ENCODE results near the gene PSMD1.
"Not testable (repeated sequence)": the region's sequence is repeated elsewhere in the genome, so short reads cannot be mapped to it uniquely, and the experiment has no call there.

Gene PSMD1

DNA sequence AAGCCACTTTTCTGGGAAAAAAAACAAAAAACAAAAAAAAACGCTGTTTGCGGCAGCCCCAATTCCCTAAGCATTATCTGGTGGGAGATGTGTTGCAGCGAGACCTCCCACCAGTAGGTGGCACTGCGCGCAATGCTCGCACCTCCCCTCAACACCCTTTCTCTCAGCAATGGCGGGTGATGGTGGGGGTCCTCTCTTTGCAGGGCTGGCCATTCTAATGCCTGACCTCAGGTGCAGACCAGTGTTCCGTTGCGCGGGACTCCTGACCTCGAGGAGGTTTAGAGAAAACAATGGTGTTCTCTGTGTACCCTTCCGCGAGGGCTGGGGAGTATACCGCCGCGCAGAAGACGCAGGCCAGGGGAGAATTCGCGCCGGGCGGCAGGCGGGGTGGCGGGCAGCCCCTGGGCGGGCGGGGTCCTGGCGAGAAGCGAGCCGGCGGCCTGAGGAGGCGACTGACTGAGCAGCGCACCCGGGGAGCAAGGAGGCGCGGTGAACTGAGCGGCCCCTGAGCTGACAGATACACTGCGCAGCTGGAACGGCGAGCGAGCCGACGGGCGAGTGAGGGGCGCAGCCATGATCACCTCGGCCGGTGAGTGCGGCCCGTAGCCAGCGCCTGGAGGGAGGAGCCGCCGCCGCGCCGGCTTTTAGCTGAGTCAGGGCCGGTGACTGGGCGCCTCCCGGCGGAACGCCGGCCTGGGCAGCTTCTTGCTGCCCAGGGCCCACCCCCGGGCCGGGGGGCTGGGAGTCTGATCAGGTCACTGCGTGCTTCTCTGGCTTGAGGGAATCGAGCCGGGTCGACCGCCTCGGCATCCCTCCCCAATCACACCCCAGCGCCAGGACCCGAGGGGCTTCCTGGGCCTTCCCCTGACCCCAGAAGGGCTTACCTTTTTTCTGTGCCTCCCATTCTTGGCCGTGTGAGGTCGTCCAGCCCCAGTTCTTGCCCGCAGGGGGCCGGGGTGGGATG, at the start of gene PSMD1:
Gene PSMD1, plus strand, starts transcription at position 415 of the 964 bp plus-strand sequence. Its CDS starts 159 bp downstream, at position 574.
- peak; percentile 82 to 84 for DNase-seq (ENCODE audit: extremely low read depth in 1 of 2, low read depth in 1 of 2)

DNA sequence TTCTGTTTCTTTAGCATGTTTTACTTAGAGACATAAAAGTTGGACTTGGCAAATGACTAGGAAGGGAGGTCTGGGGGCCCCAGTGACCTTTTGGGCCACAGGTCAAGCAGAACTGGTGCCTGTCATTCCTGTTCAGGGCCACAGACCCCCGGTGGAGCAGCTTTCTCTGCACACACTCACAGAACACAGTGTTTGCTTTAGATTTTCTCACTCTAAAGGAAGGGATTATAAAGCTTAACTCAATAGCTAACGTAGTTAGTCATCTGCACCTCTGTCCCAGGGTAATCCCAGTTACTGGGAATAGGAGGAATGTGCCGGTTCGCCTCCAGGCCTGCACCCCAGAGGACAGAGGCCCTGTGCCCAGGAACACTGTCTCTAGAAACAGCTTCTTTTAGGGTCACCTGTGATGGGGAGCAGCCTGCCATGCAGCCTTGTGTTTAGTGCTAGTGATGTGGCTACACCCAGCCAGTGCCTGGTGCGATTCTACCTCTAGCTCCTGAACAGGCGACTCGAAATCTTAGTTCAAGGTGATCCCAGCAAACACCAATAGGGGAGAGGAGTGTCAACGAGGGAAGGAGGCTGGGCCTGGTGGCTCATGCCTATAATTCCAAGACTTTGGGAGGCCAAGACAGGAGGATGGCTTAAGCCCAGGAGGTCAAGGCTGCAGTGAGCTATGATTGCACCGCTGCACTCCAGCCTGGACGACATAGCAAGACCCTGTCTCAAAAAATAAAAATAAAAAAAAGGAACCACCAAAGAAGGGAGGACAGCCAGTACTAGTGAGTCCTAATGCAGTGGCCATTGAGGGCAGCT, 49.2 kb upstream of the PSMD1 start:
- no peak for DNase-seq (ENCODE audit: extremely low read depth in 1 of 2, low read depth in 1 of 2)

DNA sequence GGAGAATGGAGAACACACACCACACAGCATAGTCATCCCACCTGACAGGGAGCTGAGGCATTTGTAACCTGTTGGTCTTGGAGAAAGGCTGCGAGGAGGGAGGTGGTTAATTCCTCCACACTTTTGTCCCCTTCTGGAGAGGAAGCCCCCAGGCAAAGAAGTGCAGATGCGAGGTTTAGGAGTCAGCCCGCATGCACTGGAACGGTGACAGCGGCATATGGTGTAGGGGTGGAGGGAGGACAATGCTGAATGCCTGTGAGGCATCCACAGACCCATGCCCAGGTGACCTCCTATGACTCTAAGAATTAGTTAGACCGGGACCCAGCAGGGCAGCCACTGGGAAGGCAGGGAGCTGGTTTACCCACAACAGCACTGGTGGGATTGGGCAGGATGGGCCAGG, 48.5 kb upstream of the PSMD1 start:
- no peak for DNase-seq (ENCODE audit: extremely low read depth in 1 of 2, low read depth in 1 of 2)

DNA sequence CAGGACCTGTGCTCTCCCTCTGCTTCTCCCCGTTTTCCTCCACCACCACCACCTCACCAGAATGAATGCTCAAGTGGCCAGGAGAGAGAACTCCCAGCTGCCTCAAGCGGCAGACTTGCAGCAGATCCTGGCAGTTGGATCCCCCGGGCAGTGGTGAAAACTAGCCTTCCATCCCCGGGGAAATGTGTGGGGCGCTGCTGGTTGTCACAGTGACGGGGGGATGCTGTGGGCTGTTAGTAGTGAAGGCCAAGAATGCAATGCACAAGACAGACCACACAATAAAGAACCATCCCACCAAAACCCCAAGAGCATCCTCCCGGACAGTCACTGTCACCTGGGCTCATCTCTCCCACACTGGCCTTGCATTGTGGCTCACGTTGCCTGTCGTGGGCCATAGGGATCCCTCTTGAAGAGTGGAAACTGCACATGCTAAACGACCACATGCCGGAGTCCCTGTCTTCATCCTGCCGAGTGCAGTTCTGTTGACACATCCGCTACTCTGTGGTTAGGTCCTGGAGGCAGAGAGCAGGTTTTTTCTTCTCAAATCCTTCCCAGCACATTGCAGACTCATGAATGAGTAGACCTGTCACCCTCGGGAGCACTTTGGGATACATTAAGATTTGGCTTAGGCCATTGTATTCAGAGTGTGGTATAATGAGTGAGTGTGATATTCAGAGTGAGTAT, 47.3 kb upstream of the PSMD1 start:
- no peak for DNase-seq (ENCODE audit: extremely low read depth in 1 of 2, low read depth in 1 of 2)

DNA sequence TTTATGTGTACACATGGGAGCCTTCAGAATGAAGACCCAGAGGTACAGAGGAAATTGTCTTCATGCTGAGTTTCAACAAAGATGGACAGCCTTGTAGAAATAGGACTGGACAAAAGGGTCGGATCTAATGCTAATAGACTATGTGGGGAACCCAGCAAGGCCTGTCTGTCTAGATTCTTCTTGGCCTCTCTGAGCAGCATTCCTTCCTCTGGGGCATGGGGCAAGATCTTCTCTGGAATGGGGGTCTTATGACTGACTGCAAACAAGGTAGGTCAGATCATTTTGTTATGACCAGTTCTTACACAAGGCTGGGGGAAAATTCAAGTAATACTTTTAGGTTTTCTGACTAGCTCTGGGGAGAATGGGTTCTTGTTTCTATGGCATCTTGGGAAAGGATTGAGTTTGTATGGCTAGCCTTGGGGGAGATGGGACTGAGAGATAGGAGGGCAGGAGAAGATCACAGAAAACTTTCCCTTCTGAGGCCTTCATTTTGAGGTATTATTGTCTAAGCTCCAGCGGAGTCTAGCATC, 46.4 kb upstream of the PSMD1 start:
- DNase-seq (ENCODE audit: extremely low read depth in 1 of 2, low read depth in 1 of 2) = no peak

DNA sequence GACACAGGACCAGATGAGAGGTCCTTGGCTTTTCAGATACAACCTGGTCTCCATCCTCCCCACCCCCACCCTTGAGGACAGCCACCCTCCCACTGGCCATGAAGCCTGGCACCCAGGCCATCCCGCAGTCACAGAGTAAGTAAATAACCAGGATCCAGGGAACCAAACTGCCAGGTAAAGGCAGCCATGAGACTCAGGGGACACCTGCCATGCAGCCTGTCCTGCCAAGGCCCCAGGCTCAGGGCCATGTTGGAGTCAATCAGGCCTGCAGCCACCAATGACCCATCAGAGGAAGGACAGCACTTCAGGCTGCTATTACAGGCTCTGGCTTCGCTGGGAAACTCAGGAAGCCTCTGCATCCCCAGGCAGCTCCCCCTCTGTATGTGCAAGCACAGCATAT, 45.1 kb upstream of the PSMD1 start:
- DNase-seq (ENCODE audit: extremely low read depth in 1 of 2, low read depth in 1 of 2) = no peak

DNA sequence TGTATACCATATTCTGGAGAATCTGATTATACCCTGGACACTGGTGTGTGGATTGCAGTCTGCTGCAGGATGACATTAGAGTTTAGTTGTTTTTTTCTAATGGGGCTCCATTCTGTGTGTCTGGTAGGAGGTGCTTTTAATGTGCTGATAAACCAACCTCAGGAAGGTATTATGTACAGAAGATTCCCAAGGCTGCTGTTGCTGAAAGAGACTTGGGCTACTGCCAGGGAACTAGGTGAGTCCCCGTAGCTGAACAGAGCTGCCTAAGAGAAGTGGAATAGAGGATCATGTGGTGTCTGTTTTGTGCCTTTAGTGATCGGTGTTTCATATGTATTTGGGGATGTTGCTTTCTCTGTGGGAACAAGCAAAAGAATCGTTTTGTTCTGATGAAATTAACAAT, 44.2 kb upstream of the PSMD1 start:
- DNase-seq (ENCODE audit: extremely low read depth in 1 of 2, low read depth in 1 of 2) = no peak

DNA sequence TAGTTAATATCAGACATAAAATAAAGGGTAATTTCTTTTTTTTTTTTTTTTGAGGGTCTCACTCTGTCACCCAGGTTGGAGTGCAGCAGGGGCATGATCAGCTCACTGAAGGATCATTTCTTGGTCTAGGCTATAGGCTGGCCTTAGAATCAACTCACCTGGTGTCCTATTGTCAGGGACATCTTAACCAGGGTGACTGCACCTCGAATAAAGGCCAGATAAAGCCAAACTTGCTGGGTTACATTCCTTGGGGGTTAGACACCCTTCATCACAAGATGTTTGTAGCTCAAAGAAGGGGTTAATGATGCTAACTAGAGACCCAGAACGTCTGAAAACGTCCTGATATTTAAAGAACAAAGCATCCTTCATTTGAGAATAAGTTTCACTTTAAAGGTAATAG, 42.8 kb upstream of the PSMD1 start:
- no peak for DNase-seq (ENCODE audit: extremely low read depth in 1 of 2, low read depth in 1 of 2)

DNA sequence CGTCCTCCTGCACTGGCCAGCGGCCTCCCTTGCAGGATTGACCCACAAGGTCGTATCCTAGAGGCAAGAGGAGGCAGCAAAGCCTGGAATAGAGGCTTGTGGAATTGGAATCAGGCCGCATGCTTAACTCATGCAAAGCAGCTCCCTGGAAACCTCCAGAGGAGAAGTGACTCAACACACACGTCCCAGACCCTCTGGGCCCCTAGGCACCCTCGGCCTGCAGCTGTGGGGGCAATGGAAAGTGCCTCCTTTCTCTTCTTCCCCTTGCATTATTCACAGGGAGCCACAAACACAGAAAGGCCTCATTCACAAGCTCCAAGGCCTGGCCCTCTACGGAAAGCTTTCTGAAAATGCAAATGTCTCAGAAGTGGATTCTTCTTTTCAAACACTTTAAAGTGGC, 41.2 kb upstream of the PSMD1 start:
- DNase-seq (ENCODE audit: extremely low read depth in 1 of 2, low read depth in 1 of 2) = no peak

DNA sequence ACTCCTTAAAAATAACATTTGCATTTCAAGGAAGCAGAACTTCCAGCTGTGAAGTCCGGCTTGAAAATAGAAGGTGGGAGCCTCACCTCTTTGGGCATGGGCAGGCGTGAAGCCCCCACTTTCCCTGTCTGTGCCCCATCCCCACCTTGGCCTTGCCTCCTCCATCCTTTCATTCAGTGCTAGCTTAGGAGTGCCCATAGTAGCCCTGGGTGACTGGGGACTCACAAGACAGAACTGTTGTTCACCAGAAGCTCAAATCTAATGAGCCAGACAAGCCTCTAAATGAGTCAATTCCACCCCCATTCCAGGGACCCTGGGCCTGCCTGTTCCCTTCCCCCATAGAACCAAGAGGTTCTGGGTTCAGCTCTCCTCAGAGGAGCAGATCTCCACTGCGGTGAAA, 40.7 kb upstream of the PSMD1 start:
- no peak for DNase-seq (ENCODE audit: extremely low read depth in 1 of 2, low read depth in 1 of 2)

DNA sequence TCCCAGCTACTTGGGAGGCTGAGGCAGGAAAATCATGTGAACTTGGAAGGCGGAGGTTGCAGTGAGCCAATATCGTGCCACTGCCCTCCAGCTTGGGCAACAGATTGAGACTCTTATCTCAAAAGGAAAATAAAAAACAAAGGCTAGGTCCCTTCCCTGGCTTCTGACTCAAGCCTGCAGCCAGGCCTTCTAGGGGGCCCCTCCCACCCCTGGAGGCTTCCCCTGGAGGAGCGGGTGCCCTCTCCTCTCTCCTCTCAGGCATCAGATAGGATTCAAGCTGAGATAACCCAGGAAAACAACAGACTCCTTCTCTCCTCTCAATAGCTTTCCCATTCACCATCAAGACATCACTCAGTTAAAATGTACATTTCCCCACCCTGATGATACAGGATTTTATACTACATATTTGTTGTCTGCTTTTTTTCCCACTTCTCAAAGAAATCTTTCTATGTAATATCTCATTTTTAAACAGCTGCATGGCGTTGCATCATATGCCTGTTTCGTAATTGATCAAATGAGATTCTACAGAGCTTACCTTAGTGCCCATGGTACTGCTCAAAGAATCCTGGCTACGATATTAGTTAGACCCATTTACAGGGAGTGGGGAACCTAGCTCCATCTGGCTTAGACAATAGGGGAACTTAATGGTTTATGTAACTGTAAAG, 40.0 kb upstream of the PSMD1 start:
- no peak for DNase-seq (ENCODE audit: extremely low read depth in 1 of 2, low read depth in 1 of 2)

DNA sequence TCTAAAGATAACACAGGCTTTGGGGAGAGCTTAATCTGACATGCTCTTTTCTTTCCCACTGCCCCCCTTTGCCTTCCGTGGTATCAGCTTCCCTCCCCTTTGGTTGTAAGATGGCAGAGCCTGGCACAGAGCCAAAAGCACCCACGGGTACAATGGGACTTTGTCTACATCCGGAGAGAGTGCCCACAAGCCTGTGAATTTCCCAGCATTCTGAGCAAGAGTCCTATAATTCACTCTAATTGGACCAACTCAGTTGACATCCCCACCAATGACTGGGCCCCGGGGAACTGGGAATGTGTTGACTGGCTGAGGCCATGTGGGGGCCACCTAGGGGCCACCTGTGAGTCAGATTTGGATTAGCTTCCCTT, 39.5 kb upstream of the PSMD1 start:
- no peak for DNase-seq (ENCODE audit: extremely low read depth in 1 of 2, low read depth in 1 of 2)

DNA sequence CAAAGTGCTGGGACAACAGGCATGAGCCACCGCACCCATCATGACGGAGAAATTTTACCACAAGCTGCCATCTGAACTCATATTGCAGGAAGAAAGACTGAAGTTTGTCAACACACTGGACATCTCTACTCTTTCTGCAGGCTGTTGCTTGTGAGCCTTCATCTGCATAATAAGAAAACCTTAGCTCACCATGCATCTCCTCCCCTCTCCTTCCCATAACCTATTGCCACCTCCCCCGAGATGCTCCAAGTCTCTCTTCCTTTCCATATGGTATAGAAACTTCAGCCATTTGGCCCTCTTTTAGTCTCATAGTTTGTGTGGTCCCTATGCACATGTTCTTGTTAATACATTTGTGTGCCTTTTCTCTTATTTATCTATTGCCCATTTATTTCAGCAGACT, 38.5 kb upstream of the PSMD1 start:
- no peak for DNase-seq (ENCODE audit: extremely low read depth in 1 of 2, low read depth in 1 of 2)

DNA sequence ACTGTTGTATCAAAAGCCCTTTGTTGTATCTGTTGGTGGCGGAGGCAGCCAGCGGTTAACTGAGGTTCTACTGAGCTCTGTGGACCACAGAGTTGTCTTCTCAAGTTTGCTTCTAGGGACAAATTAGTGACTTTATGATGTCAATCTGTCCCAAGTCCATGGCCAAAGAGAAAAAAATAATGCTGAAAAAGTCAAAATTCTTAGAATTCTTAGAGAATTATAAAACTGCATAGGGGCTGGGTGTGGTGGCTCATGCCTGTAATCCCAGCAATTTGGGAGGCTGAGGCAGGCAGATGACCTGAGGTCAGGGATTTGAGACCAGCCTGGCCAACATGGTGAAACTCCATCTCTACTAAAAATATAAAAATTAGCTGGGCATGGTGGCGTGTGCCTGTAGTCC, 31.6 kb upstream of the PSMD1 start:
- DNase-seq (ENCODE audit: extremely low read depth in 1 of 2, low read depth in 1 of 2) = not testable (repeated sequence)

DNA sequence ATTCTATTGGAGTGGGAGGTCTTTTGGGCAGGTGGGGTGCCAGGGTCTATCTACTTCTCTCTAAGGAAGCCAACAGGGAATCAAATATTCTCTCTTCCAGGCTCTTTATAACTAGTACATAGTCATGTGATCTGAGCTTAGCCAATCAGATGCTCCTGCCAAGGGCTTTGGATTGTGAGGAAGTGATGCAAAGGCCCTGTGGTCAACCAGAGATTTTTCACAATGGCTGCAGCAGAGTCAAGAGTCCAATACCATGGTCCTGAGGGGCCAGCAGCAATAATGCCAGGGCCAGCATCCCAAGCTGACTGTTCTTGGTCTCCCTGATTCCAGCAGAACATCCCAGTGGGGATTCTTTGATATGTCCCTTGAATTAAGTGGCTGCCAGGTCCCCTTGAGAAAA, 27.8 kb upstream of the PSMD1 start:
- no peak for DNase-seq (ENCODE audit: extremely low read depth in 1 of 2, low read depth in 1 of 2)

DNA sequence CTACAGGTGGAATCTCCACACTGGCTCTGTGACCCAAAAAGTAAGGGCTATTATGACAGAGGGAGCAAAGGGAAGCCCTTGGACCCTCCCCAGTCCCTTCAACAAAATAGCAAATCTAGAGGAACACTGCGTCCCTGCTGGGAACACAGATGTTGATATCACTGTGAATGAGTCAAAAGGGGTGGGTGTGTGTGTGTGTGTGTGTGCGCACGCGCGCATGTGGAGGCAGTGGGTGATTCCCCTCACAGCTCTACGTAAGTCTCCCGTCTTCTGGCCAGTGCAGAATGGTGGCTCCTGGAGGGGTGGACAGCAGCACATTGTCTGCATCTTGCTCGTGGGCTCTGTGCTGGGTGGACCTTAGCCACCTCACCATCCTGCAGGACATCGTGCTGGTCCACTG, 27.1 kb upstream of the PSMD1 start:
- no peak for DNase-seq (ENCODE audit: extremely low read depth in 1 of 2, low read depth in 1 of 2)

DNA sequence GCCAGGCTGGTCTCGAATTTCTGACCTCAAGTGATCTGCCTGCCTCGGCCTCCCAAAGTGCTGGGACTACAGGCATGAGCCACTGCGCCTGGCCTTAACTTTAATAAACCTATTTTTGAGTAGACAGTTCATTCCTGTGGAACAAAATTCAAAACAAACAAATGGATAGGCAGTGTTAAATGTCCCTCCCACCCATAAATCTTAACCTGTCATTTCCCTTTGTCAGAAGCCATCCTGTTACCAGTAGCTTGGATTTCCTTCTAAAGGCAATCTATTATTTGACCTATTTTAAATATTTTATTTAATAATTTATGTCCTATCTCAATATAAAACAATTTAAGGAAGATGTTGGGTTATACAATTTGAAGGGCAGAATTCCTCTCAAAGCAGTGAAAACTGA, 25.9 kb upstream of the PSMD1 start:
- no peak for DNase-seq (ENCODE audit: extremely low read depth in 1 of 2, low read depth in 1 of 2)

DNA sequence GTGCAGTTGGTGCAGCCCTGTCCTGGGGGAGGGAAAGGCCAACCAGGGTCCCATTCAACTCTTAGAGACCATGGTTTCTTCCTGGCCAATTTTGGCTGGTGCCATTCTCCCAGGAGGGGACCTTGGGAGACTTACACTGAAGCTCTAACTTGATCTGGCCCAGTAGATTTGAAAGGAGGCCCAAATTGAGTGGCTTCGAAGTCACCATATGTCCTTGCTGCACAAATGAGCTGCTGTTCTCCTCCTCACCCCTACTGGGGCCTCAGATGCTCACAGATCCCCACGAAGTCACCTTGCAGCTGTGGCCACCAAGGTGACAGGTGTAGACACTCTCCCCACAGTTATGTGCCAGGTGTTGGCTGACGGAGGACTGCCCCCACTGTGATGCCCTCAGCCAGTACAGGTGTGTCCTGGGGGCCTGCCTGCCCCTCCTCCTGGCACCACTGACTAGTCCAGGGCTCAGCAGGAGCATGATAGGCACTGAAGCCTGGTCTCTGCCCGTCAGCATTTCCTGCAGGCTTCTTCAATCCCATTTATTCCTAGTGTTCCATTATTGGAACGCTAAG, 24.0 kb upstream of the PSMD1 start:
- DNase-seq (ENCODE audit: extremely low read depth in 1 of 2, low read depth in 1 of 2) = no peak

DNA sequence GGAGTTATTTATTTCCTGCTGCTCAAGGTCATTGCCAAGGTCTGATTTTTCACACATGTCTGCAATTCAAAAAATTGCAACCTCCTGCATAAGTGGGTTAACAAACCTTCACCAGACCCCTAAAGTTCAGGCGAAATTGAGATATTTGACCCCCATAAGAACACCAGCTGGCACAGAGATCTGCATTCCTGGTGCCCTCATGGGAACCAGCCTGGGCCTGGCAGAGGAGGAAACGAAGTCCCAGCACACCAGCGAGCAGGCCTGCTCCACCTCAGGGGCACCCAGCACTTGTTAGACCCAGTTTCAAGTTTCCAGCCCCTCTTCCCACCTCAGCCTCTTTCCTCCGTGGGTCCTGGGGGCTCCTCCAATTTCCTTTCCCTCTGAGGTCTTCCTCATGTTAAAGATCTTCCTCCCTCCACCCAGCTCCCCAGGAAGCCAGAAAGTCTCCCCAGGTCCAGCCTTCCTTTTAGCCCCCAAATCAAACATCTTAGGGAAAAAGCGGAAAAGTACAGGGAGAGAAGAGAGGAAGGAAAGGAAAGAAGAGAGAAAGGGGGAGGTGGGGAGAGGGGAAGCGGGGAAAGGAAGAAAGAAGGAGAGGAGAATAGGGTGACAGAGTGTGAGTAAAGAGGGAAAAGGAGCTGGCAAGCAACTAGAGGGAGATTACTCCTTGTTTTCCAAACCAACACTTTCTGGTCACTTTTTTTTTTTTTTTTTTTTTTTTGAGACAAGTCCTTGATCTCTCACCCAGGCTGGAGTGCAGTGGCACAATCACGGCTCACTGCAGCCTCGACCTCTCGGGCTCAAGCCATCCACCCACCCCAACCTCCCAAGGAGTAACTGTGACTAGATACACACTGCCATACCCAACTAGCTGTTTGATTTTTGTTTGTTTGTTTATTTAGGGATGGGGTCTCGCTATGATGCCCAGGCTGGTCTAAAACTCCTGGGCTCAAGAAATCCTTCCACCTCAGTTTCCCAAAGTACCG, 23.2 kb upstream of the PSMD1 start:
- no peak for DNase-seq (ENCODE audit: extremely low read depth in 1 of 2, low read depth in 1 of 2)
